Progenitor cell of endocrine pancreas (in vitro differentiated cells): ENCODE results near the gene PDZD2. TPM values are rescaled to one million over a fixed set of nuclear protein-coding genes. Genes with fewer than 3 reads are reported as not detected.

Experiments used
- DNase-seq: peaks from one replicate; pipeline ENCODE4 v3.0.0; 2021; ENCODE audit warnings: low spot score; ENCODE audit not compliant: unreplicated experiment
- H3K27ac Mint-ChIP-seq: 2 replicates; pipeline ENCODE4 v1.8.0; 2021; ENCODE audit warnings: mild to moderate bottlenecking, moderate library complexity, mixed read lengths
- H3K27me3 Mint-ChIP-seq: 2 replicates; pipeline ENCODE4 v1.8.0; 2021; ENCODE audit warnings: mixed read lengths
- H3K36me3 Mint-ChIP-seq: 2 replicates; pipeline ENCODE4 v1.8.0; 2022; ENCODE audit warnings: mixed read lengths; ENCODE audit not compliant: insufficient read depth
- H3K4me1 Mint-ChIP-seq: 2 replicates; pipeline ENCODE4 v1.8.0; 2021; ENCODE audit warnings: low read depth, mixed read lengths
- H3K4me3 Mint-ChIP-seq: 2 replicates; pipeline ENCODE4 v1.8.0; 2021; ENCODE audit warnings: low read depth, mild to moderate bottlenecking, moderate library complexity, mixed read lengths
- H3K9me3 Mint-ChIP-seq: 2 replicates; pipeline ENCODE4 v1.8.0; 2021; ENCODE audit warnings: low read depth, mixed read lengths
- total RNA-seq: library from RNA; stranded (reverse); gene quantifications from 2 replicates; pipeline ENCODE4 v1.2.1, GENCODE V29; 2021
- TF ChIP-seq, protein P1 (sequence below): fragments of 200-600 bp; sonication (generic); IDR thresholded peaks from one replicate; pipeline ENCODE4 v1.5.0; 2021; ENCODE audit warnings: antibody characterized with exemption, mild to moderate bottlenecking; ENCODE audit not compliant: unreplicated experiment

The PDZD2 gene
- total RNA-seq, 1 donor from 2014 or later: 3.1 TPM

GRCh38 chr5:31867219-31867618 is 228.3 kb downstream of the PDZD2 start:
- Mint-ChIP-seq H3K9me3 (no peaks in the 10 kb centered on the region), H3K4me1 (no peaks in the 10 kb centered on the region), H3K27ac (no peak overlapping the region), H3K4me3 (no peak overlapping the region), H3K27me3 (no peaks in the 10 kb centered on the region), H3K36me3 (no peaks in the 10 kb centered on the region)
- TF ChIP-seq, protein P1, sequence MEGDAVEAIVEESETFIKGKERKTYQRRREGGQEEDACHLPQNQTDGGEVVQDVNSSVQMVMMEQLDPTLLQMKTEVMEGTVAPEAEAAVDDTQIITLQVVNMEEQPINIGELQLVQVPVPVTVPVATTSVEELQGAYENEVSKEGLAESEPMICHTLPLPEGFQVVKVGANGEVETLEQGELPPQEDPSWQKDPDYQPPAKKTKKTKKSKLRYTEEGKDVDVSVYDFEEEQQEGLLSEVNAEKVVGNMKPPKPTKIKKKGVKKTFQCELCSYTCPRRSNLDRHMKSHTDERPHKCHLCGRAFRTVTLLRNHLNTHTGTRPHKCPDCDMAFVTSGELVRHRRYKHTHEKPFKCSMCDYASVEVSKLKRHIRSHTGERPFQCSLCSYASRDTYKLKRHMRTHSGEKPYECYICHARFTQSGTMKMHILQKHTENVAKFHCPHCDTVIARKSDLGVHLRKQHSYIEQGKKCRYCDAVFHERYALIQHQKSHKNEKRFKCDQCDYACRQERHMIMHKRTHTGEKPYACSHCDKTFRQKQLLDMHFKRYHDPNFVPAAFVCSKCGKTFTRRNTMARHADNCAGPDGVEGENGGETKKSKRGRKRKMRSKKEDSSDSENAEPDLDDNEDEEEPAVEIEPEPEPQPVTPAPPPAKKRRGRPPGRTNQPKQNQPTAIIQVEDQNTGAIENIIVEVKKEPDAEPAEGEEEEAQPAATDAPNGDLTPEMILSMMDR: no peak
- no peak for DNase-seq

GRCh38 chr5:31880449-31880848 is 241.5 kb downstream of the PDZD2 start:
- no peak for DNase-seq
- Mint-ChIP-seq H3K36me3 (no peaks in the 10 kb centered on the region), H3K4me3 (no peak overlapping the region), H3K9me3 (no peaks in the 10 kb centered on the region), H3K27me3 (no peaks in the 10 kb centered on the region), H3K27ac (no peak overlapping the region), H3K4me1 (no peaks in the 10 kb centered on the region)
- TF ChIP-seq, protein P1: no peak

DNA sequence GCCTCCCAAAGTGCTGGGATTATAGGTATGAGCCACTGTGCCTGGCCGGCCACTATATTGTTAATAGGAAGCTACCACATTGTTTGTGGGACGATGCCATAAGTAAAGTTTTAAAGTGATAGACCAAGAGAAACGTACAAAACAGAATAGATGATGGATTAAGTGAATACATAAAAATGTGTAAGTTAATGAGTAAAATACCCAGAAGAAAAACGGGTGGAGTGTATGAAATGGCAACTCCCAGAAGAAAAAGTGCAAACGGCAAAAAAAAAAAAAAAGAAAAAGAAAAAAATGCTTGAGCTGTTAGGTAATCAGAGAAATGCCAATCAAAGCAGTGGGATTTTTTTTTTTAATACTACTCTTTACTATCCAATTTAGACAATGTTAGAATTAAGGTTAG is 246.0 kb downstream of the PDZD2 start:
- TF ChIP-seq, protein P1: no peak
- Mint-ChIP-seq H3K27ac (no peak overlapping the region), H3K27me3 (no peaks in the 10 kb centered on the region), H3K4me1 (peaks cover 15% of the 10 kb centered on the region), H3K36me3 (no peaks in the 10 kb centered on the region), H3K4me3 (no peak overlapping the region), H3K9me3 (no peaks in the 10 kb centered on the region)
- no peak for DNase-seq

GRCh38 chr5:31886206-31886605 is 247.3 kb downstream of the PDZD2 start:
- Mint-ChIP-seq H3K9me3 (no peaks in the 10 kb centered on the region), H3K27ac (peak overlapping the region; percentile 5)

DNA sequence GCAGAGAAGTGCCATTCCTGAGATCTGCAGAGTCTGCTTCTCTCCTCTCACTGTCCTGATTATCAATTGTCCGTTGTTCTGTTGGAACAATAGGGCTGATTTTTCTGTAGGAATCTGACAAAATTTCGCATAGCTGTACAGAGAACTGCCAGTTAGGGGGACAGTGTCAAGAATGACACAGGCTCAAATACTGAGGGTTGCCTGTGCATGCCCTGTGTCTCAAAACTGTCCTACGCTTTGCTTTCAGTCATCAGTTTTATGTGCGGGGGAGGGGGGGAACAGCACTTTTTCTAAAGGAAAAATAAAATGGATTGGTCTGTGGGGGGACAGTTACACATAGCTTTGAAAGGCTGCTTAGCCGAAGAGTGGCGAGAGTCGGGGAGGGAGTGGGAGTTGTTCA is 248.6 kb downstream of the PDZD2 start:
- Mint-ChIP-seq H3K4me3 (no peak overlapping the region), H3K36me3 (no peaks in the 10 kb centered on the region), H3K4me1 (peaks cover 18% of the 10 kb centered on the region), H3K9me3 (no peaks in the 10 kb centered on the region), H3K27me3 (no peaks in the 10 kb centered on the region), H3K27ac (no peak overlapping the region)
- DNase-seq: no peak
- TF ChIP-seq, protein P1: no peak

More at GRCh38 chr5:31886206-31886605, 247.3 kb downstream of the PDZD2 start:
- DNase-seq: no peak
- Mint-ChIP-seq H3K36me3 (no peaks in the 10 kb centered on the region), H3K27me3 (no peaks in the 10 kb centered on the region), H3K4me3 (no peak overlapping the region), H3K4me1 (peaks cover 18% of the 10 kb centered on the region)
- TF ChIP-seq, protein P1: no peak
